GM03348 (cell line): Measurements from ENCODE around the gene SUV39H1.

Experiments used
- DNase-seq: peaks from one replicate; pipeline ENCODE4 v3.0.0; 2012; ENCODE audit warnings: low spot score

Gene SUV39H1

DNA sequence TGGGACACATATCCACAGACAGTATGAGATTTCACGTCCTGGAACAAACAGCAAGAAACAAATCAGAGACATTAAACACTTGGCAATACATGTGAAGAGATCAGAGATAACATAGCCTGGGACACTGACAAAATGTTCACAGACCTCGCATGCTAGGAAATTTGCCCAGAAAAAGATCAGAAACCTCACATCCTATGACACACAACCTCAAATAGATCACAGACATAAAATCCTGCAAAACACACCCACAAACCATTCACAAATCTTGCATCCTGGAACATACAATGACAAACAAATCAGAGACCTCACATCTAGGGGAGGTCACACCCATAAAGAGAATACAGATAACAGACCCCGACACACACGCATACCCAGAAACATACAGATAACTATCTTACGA lies 18.0 kb downstream of the SUV39H1 start:
- DNase-seq = no peak

DNA sequence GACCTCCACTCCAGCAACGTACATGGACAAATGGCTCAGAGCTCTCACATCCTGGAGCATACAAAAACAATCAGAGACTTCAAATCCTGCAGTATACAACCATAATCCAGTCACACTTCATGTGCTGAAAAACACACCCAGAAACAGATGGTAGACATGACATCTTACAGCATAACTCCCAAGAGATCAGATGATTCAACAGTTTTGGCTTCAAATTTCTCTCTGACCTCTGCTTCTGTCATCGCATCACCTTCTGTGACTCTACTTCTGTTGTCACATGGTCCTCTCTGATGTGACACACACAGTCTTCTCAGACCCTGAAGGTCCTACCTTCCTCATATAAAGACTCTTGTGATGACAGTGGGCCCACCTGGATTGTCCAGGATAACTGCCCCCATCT lies 18.5 kb downstream of the SUV39H1 start:
- peak; percentile 13 for DNase-seq

DNA sequence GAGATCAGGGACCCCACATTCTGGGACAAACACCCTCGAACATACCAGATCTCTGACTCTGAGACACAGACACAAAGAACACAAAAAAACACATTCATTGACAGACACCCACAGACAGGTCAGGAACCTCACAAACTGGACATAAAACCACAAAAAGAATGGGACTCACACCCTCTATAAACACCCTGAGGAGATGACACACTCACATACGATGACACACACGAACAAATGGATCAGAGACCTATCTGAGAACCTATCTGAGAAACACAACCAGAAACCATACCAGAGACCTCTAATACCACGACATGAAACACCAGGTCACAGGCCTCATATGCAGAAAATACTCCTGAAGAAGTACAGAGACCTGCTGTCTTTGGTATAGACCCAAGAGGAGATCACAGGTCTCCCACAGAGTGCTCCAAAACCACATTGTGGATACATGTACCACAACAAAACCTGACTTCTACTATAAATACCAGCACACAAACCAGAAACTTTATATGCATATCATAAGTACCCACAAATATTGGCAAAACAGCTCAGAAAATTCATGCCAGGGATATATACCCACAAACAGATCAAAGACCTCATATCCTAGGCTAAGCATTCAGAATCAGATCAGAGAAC lies 19.5 kb downstream of the SUV39H1 start:
- DNase-seq = no peak

DNA sequence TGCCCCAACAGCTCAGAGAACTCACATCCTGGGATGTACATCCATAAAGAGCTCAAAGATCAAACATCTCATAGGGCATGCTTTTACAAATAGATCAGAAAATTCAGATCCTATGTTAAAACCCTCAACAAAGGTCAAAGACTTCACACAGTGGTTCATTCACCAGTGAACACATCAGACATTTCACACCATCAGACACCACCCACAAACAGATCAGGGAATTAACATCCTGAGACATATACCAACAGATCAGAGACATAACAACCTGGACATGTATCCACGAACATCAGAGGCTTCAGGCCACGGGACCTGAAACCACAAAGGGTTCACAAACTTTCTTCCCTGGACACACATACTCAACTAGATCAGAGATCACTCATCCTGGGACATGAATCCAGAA lies 23.4 kb downstream of the SUV39H1 start:
- no peak for DNase-seq

DNA sequence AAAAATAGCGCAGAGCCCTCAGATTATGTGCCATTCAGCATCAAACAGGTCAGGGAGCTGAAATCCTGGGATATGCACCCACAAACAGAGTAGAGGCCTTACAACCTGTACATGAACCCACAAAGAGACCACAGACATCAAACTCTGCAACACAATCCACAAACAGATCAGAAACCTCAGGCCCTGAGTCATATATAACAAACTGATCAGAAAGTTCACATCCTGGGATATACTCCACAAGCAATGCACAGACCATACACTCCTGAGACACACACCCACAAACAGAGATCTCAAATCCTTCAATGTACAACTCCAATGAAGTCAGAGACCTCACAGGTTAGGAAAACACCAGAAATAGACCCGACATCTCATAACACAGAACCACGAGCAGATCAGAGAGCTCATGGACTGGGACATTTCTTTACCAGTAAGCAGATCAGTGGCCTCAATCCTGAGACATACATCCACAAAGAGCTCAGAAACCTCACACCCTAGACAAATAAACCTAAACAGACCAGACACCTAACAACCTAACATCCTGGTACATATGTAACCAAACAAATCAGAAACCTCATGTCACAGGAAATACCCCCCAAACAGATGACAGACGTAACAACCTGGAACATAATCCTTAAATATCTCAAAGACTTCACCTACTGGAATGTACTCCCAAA lies 24.2 kb downstream of the SUV39H1 start:
- DNase-seq = no peak

GRCh38 chrX:48721916-48722315 lies 25.4 kb downstream of the SUV39H1 start:
- no peak for DNase-seq

GRCh38 chrX:48726596-48726995 lies 30.1 kb downstream of the SUV39H1 start:
- DNase-seq = no peak

DNA sequence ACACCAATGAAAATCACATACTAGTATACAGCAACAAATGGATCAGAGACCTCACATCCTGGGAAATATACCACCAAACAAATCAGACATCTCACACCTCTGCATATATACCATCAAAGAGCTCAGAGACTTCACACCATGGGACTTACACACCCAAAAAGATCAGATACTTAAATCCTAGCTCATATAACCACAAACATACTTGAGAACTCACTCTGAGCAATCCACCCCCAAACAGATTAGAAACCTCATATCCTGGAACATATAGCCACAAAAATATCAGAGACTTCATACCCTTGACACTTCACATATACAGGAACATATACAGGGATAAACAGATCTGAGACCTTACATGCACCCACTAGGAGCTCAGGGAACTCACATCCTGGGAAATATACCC lies 32.1 kb downstream of the SUV39H1 start:
- DNase-seq = no peak

GRCh38 chrX:48736303-48736702 lies 39.8 kb downstream of the SUV39H1 start:
- DNase-seq = no peak

GRCh38 chrX:48736878-48737212 lies 40.3 kb downstream of the SUV39H1 start:
- no peak for DNase-seq

DNA sequence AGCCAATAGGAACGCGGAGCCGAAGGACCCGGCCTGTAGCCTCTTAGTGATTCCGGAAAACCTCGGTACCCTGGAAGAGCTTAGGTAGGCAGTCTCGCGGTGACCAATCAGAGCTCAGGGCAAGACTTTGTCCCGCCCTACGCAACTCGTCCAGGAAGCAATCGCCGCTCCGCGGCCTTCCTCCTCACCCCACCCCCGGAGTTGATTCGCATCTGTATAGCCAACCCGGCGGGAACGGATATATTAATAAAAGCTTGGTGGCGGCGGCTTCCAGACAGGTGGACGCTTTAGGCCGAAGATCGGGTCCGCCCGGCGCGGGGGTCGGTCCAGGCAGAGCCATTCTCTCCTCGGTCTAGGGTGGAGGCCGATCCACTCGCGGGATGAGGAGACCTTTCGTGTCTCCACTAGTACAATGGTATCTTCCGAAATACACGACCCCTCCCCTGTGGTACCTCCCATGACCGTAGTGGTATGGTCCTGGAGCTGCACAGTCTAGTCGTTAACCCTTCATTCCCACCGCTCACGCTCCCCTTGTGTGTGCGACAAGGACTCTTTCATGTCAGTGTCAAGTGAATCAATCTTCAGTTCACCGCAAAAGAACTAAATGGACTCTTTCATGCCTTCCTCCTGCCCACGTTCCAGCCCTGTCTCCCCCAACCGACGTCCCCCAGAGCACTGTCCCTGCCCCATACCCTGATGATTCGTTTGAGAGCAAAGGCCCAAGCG lies 40.8 kb downstream of the SUV39H1 start:
- DNase-seq = peak; percentile 96

- no peak for DNase-seq
Measured at GRCh38 chrX:48737940-48738339, 41.4 kb downstream of the SUV39H1 start.

- no peak for DNase-seq
Measured at GRCh38 chrX:48741834-48742233, 45.3 kb downstream of the SUV39H1 start.

DNA sequence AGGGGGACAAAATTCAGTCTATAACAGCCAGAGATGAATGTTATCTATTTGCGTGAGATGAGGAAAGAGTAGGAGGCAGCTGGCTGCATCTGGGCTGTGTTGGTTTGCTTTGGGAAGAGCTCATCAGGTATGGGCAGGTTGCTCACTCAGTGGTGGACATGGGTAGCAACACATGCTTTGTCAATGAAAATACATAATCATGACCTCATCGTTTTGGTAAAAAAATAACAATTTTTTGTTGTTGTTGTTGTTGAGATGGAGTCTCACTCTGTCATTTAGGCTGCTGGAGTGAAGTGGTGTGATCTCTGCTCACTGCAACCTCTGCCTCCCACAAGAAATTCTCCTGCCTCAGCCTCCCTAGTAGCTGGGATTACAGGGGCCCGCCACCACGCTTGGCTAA lies 48.7 kb downstream of the SUV39H1 start:
- DNase-seq = no peak

GRCh38 chrX:48747415-48748016 lies 51.0 kb downstream of the SUV39H1 start:
- no peak for DNase-seq

- no peak for DNase-seq
Measured at GRCh38 chrX:48749182-48749581, 52.6 kb downstream of the SUV39H1 start.

DNA sequence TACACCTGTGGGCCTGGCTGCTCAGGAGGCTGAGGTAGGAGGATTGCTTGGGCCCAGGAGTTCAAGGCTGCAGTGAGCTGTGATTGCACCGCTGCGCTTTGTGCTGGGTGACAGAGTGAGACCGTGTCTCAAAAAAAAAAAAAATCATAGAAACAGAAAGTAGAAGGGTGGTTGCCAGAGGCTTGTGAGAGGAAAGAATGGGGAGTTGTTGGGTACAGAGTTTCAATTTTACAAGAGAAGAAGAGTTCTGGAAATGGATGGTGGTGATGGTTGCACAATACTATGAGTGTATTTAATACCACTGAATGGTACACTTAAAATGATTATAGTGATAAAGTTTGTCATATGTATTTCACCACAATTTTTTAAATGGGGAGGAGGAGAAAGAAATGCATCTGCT lies 54.8 kb downstream of the SUV39H1 start:
- DNase-seq = no peak

- DNase-seq = no peak
Measured at GRCh38 chrX:48752498-48752897, 56.0 kb downstream of the SUV39H1 start.

- no peak for DNase-seq
Measured at GRCh38 chrX:48753708-48754228, 57.2 kb downstream of the SUV39H1 start.

DNA sequence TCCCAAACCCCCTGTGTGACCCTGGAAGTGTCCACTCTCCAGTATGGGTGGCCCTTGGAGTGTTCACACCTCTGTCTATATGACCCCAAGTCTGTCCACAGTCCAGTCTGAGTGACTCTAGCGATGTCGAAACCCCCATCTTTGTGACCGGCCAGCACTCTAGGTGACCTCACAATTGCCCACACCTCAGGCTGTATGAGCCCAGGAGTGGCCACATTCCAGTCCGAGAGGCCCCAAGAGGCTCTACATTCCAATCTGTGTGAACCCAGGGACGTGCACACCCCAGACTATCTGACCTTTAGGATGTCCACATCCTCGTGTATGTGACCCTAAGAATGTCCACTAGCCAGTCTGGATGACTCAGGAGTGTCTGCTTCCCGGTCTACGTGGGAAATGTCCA lies 57.7 kb downstream of the SUV39H1 start:
- no peak for DNase-seq
